Keratinocyte (primary cell): ENCODE data around the gene EPS8L2.

Source experiments
- CTCF ChIP-seq, 3 experiments: IDR thresholded peaks in 1 of 3; conservative IDR thresholded peaks in 1 of 3; optimal IDR thresholded peaks in 1 of 3; 2 replicates in 2 of 3; 3 replicates in 1 of 3; pipeline versions ENCODE3 to v1.5.1; 2011; ENCODE audit warnings: low read length in 3 of 3, mild to moderate bottlenecking in 3 of 3, moderate library complexity in 2 of 3, control low read depth in 1 of 3, inconsistent platforms in 1 of 3; ENCODE audit not compliant: insufficient read depth in 2 of 3; ENCODE audit errors: extremely low read depth in 1 of 3
- EZH2 ChIP-seq: IDR thresholded peaks from one replicate; pipeline ENCODE4 v1.6.1; 2012; ENCODE audit warnings: inconsistent platforms, mild to moderate bottlenecking, low read length, moderate library complexity

DNA sequence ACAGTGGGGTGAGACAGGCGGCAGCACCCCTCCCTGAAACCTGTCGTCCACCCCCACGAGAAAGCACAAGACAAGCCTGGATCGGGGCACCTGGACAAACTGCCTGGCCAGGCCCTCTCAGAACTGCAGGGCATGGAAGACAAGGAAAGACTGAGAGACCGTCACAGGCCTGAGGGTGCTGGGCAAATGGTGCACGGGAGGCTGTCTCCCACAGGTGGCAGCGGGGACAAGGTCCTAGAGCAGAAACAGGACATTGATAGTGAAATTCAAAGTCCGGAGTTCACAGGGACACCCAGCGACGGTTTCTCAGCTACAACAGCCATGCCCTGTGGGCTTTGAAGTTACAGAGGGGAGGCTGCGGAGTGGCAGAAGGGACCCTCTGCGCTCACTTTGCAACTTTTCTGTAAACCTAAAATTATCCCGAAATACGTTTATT is 48.3 kb upstream of the EPS8L2 start:
- TF ChIP-seq CTCF (optimal IDR thresholded peaks at IDR 0.05 in 1 of 3, IDR thresholded peaks at IDR 0.05 in 1 of 3, conservative IDR thresholded peaks at IDR 0.05 in 1 of 3; ENCODE audit: extremely low read depth in 1 of 3, insufficient read depth in 2 of 3, low read length in 3 of 3) (no peak), EZH2 (no peak)
